SU-DHL-6 (cell line): ENCODE data around the gene RNF31.

ENCODE experiments used
- H2AFZ ChIP-seq: fragments of 200-600 bp; sonication (generic); 2 replicates; pipeline ENCODE4 v1.6.1; 2014; ENCODE audit warnings: low read depth, mild to moderate bottlenecking, moderate library complexity, mixed read lengths, antibody characterized with exemption, low read length; ENCODE audit not compliant: severe bottlenecking
- H3F3A ChIP-seq: fragments of 200-600 bp; shearing (Covaris generic); 2 replicates; pipeline ENCODE4 v1.6.0; 2016; ENCODE audit warnings: antibody characterized with exemption, mild to moderate bottlenecking; ENCODE audit not compliant: insufficient read depth
- H3K27ac ChIP-seq: fragments of 200-600 bp; sonication (generic); 2 replicates; pipeline ENCODE4 v1.5.1; 2016; ENCODE audit warnings: low read depth, mild to moderate bottlenecking, low read length, moderate library complexity, mixed read lengths
- H3K27me3 ChIP-seq: fragments of 200-600 bp; sonication (generic), shearing (Covaris generic); 2 replicates; pipeline ENCODE4 v1.6.0; 2014; ENCODE audit warnings: mild to moderate bottlenecking, low read length
- H3K36me3 ChIP-seq: fragments of 200-600 bp; sonication (generic); 2 replicates; pipeline ENCODE4 v1.6.1; 2014; ENCODE audit warnings: mild to moderate bottlenecking, low read length, mixed read lengths
- H3K4me2 ChIP-seq: fragments of 300-600, 200-600 bp; shearing (Covaris generic), sonication (generic); 2 replicates; pipeline ENCODE4 v1.6.0; 2014; ENCODE audit warnings: low read length, low read depth, mild to moderate bottlenecking; ENCODE audit not compliant: poor library complexity, severe bottlenecking
- H3K4me3 ChIP-seq: fragments of 200-600 bp; sonication (generic); 2 replicates; pipeline ENCODE4 v1.5.1; 2014; ENCODE audit warnings: antibody characterized with exemption, low read length, mild to moderate bottlenecking, mixed read lengths; ENCODE audit not compliant: insufficient read depth, poor library complexity, severe bottlenecking
- H3K79me2 ChIP-seq: fragments of 200-600 bp; sonication (generic); 2 replicates; pipeline ENCODE4 v1.6.1; 2014; ENCODE audit warnings: mild to moderate bottlenecking, low read length, moderate library complexity; ENCODE audit not compliant: insufficient read depth
- H3K9ac ChIP-seq: fragments of 200-600 bp; sonication (generic); 2 replicates; pipeline ENCODE4 v1.7.0; 2014; ENCODE audit warnings: mild to moderate bottlenecking, low read length
- H3K9me2 ChIP-seq: fragments of 200-600 bp; sonication (generic); replicated peaks from 2 replicates; pipeline ENCODE4 v1.6.1; 2014; ENCODE audit warnings: low read length; ENCODE audit not compliant: insufficient read depth
- H3K9me3 ChIP-seq: fragments of 200-600 bp; sonication (generic); 2 replicates; pipeline ENCODE4 v1.6.1; 2014; ENCODE audit warnings: low read length, mixed read lengths; ENCODE audit not compliant: insufficient read depth
- H4K20me1 ChIP-seq: fragments of 200-600 bp; sonication (generic); 2 replicates; pipeline ENCODE4 v1.6.1; 2014; ENCODE audit warnings: low read depth, mild to moderate bottlenecking, antibody characterized with exemption, low read length, moderate library complexity, mixed read lengths
- EZH2phosphoT487 ChIP-seq: fragments of 200-600 bp; sonication (generic), shearing (Covaris generic); conservative IDR thresholded peaks from 2 replicates; pipeline ENCODE4 v1.6.1; 2018; ENCODE audit warnings: mild to moderate bottlenecking, antibody characterized with exemption, low read length, moderate library complexity, mixed read lengths
- TF ChIP-seq, protein P1 (sequence below): fragments of 200-600 bp; sonication (generic); IDR thresholded peaks from one replicate; pipeline ENCODE4 v1.5.1; 2017; ENCODE audit warnings: antibody characterized with exemption, mild to moderate bottlenecking, low read length, moderate library complexity; ENCODE audit not compliant: insufficient read depth, poor library complexity, severe bottlenecking

The RNF31 gene

DNA sequence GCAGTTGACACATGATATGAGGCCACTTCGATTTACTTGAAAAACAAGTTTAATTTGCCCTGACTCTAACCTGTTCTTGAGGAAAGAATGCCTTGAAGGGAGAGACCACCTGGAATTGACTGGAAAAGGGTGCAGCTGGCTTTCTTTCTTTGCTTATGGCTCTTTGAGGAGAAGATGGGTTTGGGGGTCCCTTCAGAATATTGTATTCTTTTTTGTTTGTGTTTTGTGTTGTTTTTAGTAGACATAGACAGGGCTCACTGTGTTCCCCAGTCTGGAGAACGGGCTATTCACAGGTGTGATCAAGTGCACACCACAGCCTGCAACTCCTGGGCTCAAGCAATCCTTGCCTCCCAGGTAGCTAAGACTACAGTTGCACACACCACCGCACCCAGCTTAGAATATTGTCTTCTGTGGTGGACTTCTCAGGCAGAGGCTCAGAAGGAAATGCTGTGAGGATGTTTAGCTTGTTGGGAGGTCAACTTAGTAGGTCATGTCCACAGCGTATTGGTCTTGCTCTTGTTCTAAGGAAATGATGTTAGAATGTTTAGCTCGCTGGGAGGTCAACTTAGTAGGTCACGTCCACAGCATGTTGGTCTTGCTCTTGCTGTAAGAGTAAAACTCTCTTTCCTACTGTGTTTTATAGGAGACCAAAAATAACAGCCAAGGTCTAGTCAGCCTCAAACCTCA lies 31.0 kb upstream of the RNF31 start:
- Histone ChIP-seq H3K79me2 (peaks cover 16% of the 10 kb centered on the region), H4K20me1 (no peaks in the 10 kb centered on the region), H3K27ac (no peak overlapping the region), H3K9me3 (no peaks in the 10 kb centered on the region), H3K4me2 (peak overlapping the region; percentile 81), H3K36me3 (no peaks in the 10 kb centered on the region), H3K9me2 (no peaks in the 10 kb centered on the region), H3K4me3 (peak overlapping the region; percentile 75), H2AFZ (no peak overlapping the region), H3K27me3 (no peaks in the 10 kb centered on the region), H3F3A (no peaks in the 10 kb centered on the region), H3K9ac (peak overlapping the region; percentile 82)
- TF ChIP-seq, protein P1, sequence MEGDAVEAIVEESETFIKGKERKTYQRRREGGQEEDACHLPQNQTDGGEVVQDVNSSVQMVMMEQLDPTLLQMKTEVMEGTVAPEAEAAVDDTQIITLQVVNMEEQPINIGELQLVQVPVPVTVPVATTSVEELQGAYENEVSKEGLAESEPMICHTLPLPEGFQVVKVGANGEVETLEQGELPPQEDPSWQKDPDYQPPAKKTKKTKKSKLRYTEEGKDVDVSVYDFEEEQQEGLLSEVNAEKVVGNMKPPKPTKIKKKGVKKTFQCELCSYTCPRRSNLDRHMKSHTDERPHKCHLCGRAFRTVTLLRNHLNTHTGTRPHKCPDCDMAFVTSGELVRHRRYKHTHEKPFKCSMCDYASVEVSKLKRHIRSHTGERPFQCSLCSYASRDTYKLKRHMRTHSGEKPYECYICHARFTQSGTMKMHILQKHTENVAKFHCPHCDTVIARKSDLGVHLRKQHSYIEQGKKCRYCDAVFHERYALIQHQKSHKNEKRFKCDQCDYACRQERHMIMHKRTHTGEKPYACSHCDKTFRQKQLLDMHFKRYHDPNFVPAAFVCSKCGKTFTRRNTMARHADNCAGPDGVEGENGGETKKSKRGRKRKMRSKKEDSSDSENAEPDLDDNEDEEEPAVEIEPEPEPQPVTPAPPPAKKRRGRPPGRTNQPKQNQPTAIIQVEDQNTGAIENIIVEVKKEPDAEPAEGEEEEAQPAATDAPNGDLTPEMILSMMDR = no peak
- no peak for TF ChIP-seq EZH2phosphoT487

DNA sequence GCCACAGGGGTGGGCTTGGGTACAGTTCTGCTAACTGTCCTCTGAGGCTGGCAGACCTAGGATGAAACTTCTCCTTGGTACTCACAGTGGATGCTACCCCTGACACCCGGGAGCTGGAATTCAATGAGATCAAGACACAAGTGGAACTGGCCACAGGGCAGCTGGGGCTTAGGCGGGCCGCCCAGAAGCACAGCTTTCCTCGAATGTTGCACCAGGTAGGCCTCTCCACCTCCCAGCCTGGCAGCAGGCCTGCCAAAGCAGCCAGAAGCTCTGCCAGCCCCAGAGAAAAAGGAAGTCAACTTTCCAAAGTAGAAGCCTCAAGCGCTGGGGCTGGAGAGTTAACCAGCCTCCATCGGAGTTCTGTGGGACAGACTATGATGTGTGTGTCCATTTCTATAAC lies 30.1 kb upstream of the RNF31 start:
- no peak overlapping the region for H3K4me2 ChIP-seq
- H2AFZ ChIP-seq = no peak overlapping the region
- no peak overlapping the region for H3K4me3 ChIP-seq
- peaks cover 16% of the 10 kb centered on the region for H3K79me2 ChIP-seq
- H3K27me3 ChIP-seq = no peaks in the 10 kb centered on the region
- H4K20me1 ChIP-seq = no peaks in the 10 kb centered on the region
- H3K9me3 ChIP-seq = no peaks in the 10 kb centered on the region
- H3K9me2 ChIP-seq = no peaks in the 10 kb centered on the region
- H3K36me3 ChIP-seq = no peaks in the 10 kb centered on the region
- TF ChIP-seq, protein P1 = no peak
- no peak for TF ChIP-seq EZH2phosphoT487
- H3K27ac ChIP-seq = no peak overlapping the region
- H3F3A ChIP-seq = no peaks in the 10 kb centered on the region
- no peak overlapping the region for H3K9ac ChIP-seq

DNA sequence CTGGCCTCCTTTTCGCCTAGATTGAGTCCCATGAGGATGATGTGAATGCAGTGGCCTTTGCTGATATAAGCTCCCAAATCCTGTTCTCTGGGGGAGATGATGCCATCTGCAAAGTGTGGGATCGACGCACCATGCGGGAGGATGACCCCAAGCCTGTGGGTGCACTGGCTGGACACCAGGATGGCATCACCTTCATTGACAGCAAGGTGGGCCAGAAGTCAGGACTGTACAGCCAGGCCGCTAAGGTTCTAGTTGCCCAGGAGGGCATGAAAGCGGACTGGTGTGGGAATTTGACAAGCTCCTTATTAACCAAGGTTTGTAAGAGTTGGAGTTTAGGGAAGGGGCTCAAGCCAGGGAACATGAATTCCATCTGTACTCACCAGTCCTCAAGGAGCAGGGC lies 27.6 kb upstream of the RNF31 start:
- Histone ChIP-seq H3K27ac (no peak overlapping the region), H2AFZ (no peak overlapping the region), H3K9me3 (no peaks in the 10 kb centered on the region), H3K79me2 (peaks cover 16% of the 10 kb centered on the region), H4K20me1 (no peaks in the 10 kb centered on the region), H3F3A (no peaks in the 10 kb centered on the region), H3K4me2 (no peak overlapping the region), H3K36me3 (no peaks in the 10 kb centered on the region), H3K4me3 (no peak overlapping the region), H3K27me3 (no peaks in the 10 kb centered on the region), H3K9me2 (no peaks in the 10 kb centered on the region), H3K9ac (no peak overlapping the region)
- TF ChIP-seq, protein P1 = no peak
- no peak for TF ChIP-seq EZH2phosphoT487
